Stimulated activated CD8-positive, alpha-beta memory T cell treated with anti-CD3 and anti-CD28 coated beads, Interleukin-7, amount 100 ng/mL, for 48 hours (primary cell): ENCODE measurements around the gene PTPN4.
"Not testable (repeated sequence)": the region's sequence is repeated elsewhere in the genome, so short reads cannot be mapped to it uniquely, and the experiment has no call there.

ENCODE experiments used
- DNase-seq, 2 donors: peaks; one replicate each; pipeline ENCODE4 v3.0.0-alpha.2; 2020; ENCODE audit warnings: low read depth in 1 of 2; ENCODE audit errors: extremely low read depth in 1 of 2

PTPN4 gene

GRCh38 chr2:119764832-119765231 is 5.1 kb downstream of the PTPN4 start:
- DNase-seq, result no peak

GRCh38 chr2:119765433-119766002 is 5.8 kb downstream of the PTPN4 start:
- DNase-seq, result no peak

DNA sequence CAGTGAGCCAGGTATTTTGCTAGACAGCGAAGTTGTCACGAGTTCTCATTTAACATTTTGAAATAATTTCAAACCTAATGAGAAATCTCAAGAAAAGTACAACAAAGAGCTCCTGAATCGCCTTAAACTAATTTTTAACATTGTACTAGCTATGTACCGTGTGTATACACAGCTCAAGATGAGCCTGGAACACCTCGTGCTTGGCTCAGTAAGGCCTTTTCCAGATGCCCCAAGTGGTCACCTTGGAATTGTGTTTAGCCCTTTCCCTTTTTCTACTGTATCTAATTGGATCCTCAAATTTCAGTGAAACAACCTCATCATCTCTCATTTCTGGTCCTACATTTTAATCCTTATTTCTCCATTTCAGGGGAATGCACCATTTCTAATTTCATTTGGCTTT is 7.2 kb downstream of the PTPN4 start:
- no peak for DNase-seq

GRCh38 chr2:119768742-119769141 is 9.0 kb downstream of the PTPN4 start:
- DNase-seq, result no peak

DNA sequence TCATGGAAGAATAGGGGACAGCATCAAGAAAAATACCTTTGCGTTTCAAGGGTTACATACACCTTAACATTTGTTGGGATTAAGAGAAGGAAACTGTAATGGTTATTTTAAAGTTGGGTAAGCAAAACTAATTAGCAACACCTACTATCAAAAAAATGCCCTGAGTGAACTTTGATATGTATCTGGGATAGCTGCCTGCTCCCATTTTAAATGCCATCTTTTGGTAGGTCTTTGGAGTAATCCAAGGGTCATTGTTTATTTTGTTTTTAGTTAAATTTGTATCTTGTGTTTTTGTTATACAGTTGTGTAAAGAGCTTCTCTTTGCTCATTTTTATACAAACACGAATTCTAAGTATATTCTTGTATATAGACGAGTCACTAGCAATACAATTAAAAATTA is 9.9 kb downstream of the PTPN4 start:
- no peak for DNase-seq

DNA sequence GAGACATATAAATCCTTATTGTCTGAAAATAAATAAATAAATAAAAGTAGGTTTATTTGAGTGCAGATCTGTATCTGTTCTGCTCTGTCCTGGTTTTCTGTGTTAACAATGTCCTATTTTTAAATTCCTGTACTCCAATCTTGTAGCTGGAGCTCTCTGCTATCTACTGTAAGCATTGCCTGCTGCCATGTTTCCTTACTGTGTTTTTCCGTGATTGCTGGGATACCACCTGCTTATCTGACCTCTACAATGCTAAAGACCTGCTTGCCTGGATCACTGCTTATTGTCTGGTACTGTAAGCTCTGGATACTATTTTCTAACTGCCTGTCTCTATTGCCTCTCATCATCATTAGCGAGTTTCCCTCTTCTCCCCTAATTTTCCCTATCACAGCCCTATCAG is 11.6 kb downstream of the PTPN4 start:
- no peak for DNase-seq

DNA sequence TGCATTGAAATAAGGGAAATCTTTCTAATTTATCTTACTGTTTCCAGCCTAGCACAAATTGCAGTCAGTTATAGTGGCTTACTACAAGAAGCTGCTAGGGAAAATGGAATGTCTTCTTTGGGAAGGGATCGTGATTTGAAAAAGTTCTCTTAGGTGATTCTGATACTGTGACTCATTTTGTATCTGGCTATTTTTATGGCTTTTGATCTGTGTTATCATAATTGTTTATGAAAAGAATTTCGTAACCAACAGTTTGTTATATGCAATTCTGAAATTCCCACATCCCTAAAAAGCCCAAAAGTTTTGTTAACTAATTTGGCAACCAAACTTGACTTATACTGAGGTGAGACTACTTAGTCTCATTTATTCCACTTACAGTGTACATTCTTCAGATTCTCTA is 12.4 kb downstream of the PTPN4 start:
- no peak for DNase-seq

GRCh38 chr2:119772767-119773166 is 13.0 kb downstream of the PTPN4 start:
- DNase-seq, result no peak

DNA sequence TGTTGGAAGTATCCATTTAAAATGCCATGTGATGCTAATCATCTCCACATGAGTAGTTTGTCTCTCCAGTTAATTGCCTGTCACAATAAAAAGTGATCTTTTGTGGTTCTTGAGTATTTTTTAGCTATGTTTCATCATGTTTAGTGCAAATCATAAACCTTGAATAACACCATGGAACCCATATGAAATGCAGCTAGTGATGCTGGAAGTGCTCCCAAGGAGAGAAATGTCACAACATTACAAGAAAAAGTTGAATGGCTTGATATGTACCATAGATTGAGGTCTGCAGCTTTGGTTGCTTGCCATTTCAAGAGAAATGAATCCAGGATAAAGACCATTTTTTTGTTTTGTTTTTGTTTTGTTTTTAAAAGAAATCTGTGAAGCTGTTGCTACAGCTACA is 14.3 kb downstream of the PTPN4 start:
- DNase-seq, result no peak

DNA sequence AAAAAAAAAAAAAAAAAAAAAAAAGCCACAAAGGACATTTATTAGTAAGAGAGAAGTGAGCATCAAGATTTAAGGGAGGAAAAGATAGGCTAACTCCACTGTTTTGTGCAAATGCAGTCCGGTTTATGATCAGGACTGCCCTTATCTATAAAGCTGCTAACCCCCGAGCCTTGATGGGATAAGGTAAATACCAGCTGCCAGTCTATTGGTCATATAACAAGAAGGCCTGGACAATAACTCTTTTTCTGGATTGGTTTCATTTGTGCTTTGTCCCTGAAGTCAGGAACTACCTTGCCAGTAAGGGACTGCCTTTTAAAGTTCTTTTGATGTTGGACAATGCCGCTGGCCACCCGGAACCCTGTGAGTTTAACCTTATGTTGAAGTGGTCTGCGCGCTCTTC is 15.4 kb downstream of the PTPN4 start:
- DNase-seq, result no peak

DNA sequence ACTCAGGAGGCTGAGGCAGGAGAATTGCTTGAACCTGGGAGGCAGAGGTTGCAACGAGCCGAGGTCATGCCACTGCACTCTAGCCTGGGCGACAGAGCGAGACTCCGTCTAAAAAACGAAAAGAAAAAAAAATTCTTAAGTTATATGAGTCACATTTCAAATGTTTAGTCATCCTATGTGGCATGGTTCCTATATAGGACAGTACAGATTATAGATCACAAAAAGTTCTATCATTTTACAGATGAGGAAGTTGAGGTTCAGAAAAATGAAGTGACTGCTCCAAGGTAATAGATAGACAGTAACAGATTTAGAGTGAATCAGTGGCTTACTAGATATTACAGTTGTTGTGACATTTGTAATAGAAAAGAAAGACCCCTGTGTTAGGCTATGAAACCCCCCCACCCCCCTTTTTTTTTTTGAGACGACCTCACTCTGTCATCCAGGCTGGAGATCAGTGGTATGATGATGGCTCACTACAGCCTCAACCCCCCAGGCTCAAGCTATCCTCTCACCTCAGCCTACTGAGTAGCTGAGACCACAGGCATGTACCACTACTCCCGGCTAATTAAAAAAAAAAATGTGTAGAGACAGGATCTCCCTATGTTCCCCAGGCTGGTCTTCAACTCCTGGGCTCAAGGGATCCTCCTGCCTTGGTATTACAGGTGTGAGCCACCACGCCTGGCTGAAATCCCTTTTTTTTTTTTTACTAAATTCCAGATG is 22.7 kb downstream of the PTPN4 start:
- no peak for DNase-seq

DNA sequence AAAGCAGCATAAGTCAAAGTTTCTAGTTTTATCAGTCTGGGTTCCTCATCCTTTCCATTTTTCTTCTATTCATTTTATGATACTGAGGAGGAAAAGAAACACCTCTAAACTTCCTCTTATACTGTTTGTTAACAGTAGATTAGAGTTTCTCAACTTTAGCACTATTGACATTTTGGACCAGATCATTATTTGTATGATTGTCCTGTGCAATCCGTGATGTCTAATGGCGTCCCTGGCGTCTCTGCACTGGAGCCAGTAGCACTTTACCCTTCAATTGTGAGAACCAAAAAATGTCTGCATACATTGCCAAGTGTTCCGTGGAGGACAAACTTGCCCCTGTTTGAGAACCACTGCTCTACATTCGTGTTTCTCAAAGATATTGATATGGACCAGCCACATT is 25.2 kb downstream of the PTPN4 start:
- no peak for DNase-seq

- DNase-seq, result no peak
Measured at GRCh38 chr2:119786295-119786694, 26.6 kb downstream of the PTPN4 start.

- no peak for DNase-seq
Measured at GRCh38 chr2:119788752-119789151, 29.0 kb downstream of the PTPN4 start.

DNA sequence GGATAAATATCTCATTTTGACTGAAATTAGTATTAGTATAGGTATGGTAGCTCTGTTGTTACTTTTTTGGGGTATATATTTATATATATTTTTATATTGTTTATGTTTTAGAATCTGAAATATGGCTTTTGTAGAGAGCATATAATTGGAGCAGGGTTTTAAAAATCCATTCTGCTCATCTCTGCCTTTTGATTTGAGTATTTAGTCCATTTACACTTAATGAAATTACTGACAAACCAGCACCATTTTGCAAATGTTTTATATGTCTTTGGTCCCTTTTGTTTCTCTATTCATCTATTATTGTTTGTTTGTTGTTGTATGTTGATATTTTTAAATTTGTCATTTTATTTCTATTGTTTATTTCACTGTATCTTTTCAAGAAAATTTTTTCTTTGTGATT is 30.7 kb downstream of the PTPN4 start:
- no peak for DNase-seq

DNA sequence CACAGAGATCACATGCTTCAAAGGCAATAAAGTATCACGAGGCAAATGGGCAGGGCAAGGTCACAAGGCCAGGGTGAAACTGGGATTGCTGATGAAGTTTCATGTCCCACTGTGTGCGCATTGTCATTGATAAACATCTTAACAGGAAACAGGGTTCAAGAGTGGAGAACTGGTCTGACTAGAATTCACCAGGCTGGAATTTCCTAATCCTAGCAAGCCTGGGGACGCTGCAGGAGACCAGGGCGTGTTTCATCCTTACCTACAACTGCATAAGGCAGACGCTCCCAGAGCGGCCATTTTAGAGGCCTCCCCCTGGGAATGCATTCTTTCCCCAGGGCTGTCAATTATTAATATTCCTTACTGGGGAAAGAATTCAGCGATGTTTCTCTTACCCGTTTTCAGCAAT is 33.2 kb downstream of the PTPN4 start:
- DNase-seq, result no peak

DNA sequence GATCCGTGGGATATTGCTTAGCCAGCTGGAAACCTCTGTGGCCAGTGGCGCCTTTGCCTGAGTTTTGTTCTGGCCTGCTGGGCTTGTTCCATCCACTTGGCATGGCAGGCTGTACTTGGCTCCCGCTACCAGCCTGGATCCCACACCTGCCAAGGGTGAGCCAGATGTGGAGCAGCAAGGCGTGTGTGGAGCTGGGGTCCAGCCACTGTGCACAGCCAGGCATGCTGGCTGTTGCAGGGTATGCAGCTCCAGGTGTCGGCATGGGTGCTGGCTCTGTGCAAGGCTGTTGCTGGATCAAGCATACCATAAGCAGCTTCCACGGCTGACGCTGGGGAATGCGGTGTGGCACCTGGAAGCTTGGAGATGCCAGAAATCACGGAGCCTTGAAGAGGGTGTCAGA is 34.5 kb downstream of the PTPN4 start:
- DNase-seq, result no peak

GRCh38 chr2:119795309-119796303 is 35.9 kb downstream of the PTPN4 start:
- DNase-seq, result no peak

GRCh38 chr2:119800376-119800902 is 40.7 kb downstream of the PTPN4 start:
- DNase-seq, result no peak

DNA sequence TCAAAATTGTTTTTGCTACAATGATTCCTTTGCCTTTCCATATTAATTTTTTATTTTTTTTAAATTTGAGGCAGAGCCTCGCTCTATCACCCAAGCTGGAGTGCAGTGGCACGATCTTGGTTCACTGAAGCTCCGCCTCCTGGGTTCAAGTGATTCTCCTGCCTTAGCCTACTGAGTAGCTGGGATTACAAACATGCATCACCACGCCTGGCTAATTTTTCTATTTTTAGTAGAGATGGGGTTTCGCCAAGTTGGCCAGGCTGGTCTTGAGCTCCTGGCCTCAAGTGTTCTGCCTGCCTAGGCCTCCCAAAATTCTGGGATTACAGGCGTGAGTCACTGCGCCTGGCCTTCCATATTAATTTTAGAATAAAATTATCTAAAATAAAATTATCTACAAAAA is 41.3 kb downstream of the PTPN4 start:
- no peak for DNase-seq

DNA sequence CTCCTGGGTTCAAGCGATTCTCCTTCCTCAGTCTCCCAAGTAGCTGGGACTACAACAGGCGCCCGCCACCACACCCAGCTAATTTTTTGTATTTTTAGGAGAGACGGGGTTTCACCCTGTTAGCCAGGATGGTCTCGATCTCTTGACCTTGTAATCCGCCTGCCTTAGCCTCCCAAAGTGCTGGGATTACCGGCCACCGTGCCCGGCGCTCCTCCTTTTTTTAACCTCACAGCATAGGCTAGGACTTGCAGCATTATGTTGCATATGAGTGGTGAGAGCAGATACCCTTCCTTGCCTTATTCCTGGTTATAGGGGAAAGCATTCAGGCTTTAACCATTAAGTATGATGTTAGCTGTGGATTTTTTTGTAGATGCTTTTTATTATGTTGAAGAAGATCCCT is 42.3 kb downstream of the PTPN4 start:
- DNase-seq, result not testable (repeated sequence)

GRCh38 chr2:119803101-119803500 is 43.4 kb downstream of the PTPN4 start:
- DNase-seq, result no peak
